ENCODE results near the gene BRI3. TPM values are rescaled to one million over a fixed set of nuclear protein-coding genes. Genes with fewer than 3 reads are reported as not detected.

Gene BRI3
- total and polyA plus RNA-seq, 2 of the 8 experiments (the other 6 are each of a cell fraction or from before 2014, with no cell fraction given) = 77.5 to 93.4 TPM

- TF ChIP-seq ATF3 (IDR thresholded peaks at IDR 0.05; ENCODE audit: insufficient read depth, low read depth, low read length) = no peak
These were observed 21.8 kb downstream of the BRI3 start (continued) for GRCh38 chr7:98303176-98303865.
